T-cell (primary cell): ENCODE measurements around the gene CELF1. TPM values are rescaled to one million over a fixed set of nuclear protein-coding genes. Genes with fewer than 3 reads are reported as not detected.

ENCODE experiments used
- ATAC-seq, 4 experiments: fragments of 200-7000 bp in 3 of 4; fragments of 150-1000 bp in 1 of 4; cut with Tn5 transposase; replicated peaks in 1 of 4; 1 replicate in 3 of 4; 2 replicates in 1 of 4; pipeline ENCODE4 v1.10.0; 2021; ENCODE audit warnings: moderate library complexity in 3 of 4, mild to moderate bottlenecking in 2 of 4, moderate number of reproducible peaks in 1 of 4
- CTCF ChIA-PET, 2 donors: fragments of 300-600 bp; sonication (Branson Sonifier 250); formaldehyde crosslinking; loops; one replicate each; lab custom pipeline; 2022; ENCODE audit warnings: antibody characterized with exemption in 2 of 2; lab: Charles Lee
- POLR2A ChIA-PET, 2 donors: fragments of 300-600 bp; sonication (Branson Sonifier 250); formaldehyde crosslinking; loops; one replicate each; lab custom pipeline; 2022; ENCODE audit warnings: antibody characterized with exemption in 2 of 2; lab: Charles Lee
- DNase-seq, 35 experiments: peaks; one replicate each; pipeline versions ENCODE4 v3.0.0 to v3.0.0-alpha.2; 2013 to 2023
- H3K27ac ChIP-seq: one replicate; pipeline ENCODE4 v1.5.1; 2013; ENCODE audit warnings: low read length
- H3K27me3 ChIP-seq, 2 experiments: replicated peaks in 1 of 2; 1 replicate in 1 of 2; 2 replicates in 1 of 2; pipeline versions ENCODE4 v1.6.1 to v1.7.0; 2013; ENCODE audit warnings: low read length in 1 of 2, mixed read lengths in 1 of 2; ENCODE audit not compliant: control insufficient read depth in 2 of 2, insufficient read depth in 2 of 2; ENCODE audit errors: extremely low read depth in 1 of 2
- H3K36me3 ChIP-seq, 2 donors: 1 replicate in 1 of 2; 2 replicates in 1 of 2; pipeline versions ENCODE4 v1.6.1 to v1.7.0; 2013; ENCODE audit warnings: low read length in 1 of 2; ENCODE audit not compliant: control insufficient read depth in 2 of 2, insufficient read depth in 1 of 2; ENCODE audit errors: extremely low read depth in 1 of 2
- H3K4me1 ChIP-seq, 2 experiments: 1 replicate in 1 of 2; 2 replicates in 1 of 2; pipeline versions ENCODE4 v1.6.1 to v1.7.0; 2013; ENCODE audit warnings: low read length in 2 of 2, mixed read lengths in 1 of 2; ENCODE audit not compliant: insufficient read depth in 2 of 2, control insufficient read depth in 1 of 2; ENCODE audit errors: extremely low read depth in 1 of 2
- H3K4me3 ChIP-seq, 2 donors: 1 replicate in 1 of 2; 2 replicates in 1 of 2; pipeline versions ENCODE4 v1.5.1 to v1.7.0; 2013; ENCODE audit warnings: mild to moderate bottlenecking in 2 of 2, low read length in 1 of 2, moderate library complexity in 1 of 2; ENCODE audit not compliant: control insufficient read depth in 1 of 2; ENCODE audit errors: extremely low read depth in 1 of 2
- H3K9me3 ChIP-seq: 2 replicates; pipeline ENCODE4 v1.7.0; 2013
- H3K27ac Mint-ChIP-seq, 2 donors: one replicate each; pipeline ENCODE4 v1.8.0; 2020 to 2021; ENCODE audit warnings: mild to moderate bottlenecking in 2 of 2, mixed read lengths in 2 of 2
- H3K27me3 Mint-ChIP-seq, 2 donors: one replicate each; pipeline ENCODE4 v1.8.0; 2021 to 2022; ENCODE audit warnings: mixed read lengths in 2 of 2
- H3K36me3 Mint-ChIP-seq: one replicate; pipeline ENCODE4 v1.8.0; 2021; ENCODE audit warnings: mixed read lengths
- H3K4me1 Mint-ChIP-seq, 3 donors: one replicate each; pipeline ENCODE4 v1.8.0; 2020 to 2022; ENCODE audit warnings: mixed read lengths in 3 of 3, mild to moderate bottlenecking in 1 of 3
- H3K4me3 Mint-ChIP-seq, 3 donors: one replicate each; pipeline ENCODE4 v1.8.0; 2020 to 2022; ENCODE audit warnings: mild to moderate bottlenecking in 3 of 3, mixed read lengths in 3 of 3, moderate library complexity in 3 of 3
- H3K9me3 Mint-ChIP-seq, 3 donors: one replicate each; pipeline ENCODE4 v1.8.0; 2020 to 2022; ENCODE audit warnings: mixed read lengths in 3 of 3
- WGBS: methylation state at CpG from one replicate; pipeline ENCODE4 v1.1.5; 2013; ENCODE audit warnings: missing lambda C conversion rate; ENCODE audit not compliant: insufficient coverage; 5-methylcytosine and 5-hydroxymethylcytosine counted together
- total RNA-seq, 35 experiments: library from RNA in 6 of 35; stranded (reverse) in 6 of 35; fragments of 120-200 nt in 1 of 35; gene quantifications; one replicate each; pipeline versions ENCODE4 v1.2.1 to v1.2.4 and lab custom pipeline; 2013 to 2026

The CELF1 gene
- total RNA-seq, 5 donors from 2014 or later (not counting 1 experiment from before 2014, with no cell fraction given) = 109 to 124 (median 123) TPM

GRCh38 chr11:47503227-47503626 lies 49.7 kb downstream of the CELF1 start:
- H3K9me3 ChIP-seq = no peaks in the 10 kb centered on the region
- Mint-ChIP-seq H3K4me3 (no peak overlapping the region), H3K9me3 (no peaks in the 10 kb centered on the region), H3K36me3 (peaks cover 16% of the 10 kb centered on the region), H3K27me3 (no peaks in the 10 kb centered on the region), H3K4me1 (peaks cover 75 to 81% (median 75%) of the 10 kb centered on the region in 3 donors), H3K27ac (peak overlapping the region in 1 of 2 donors; percentile 50)
- H3K27ac ChIP-seq = no peak overlapping the region
- ChIA-PET POLR2A (interaction anchor here (0.5 to 0.6 kb wide), 3 partner anchors 38 to 1102 kb away, joined by 3 read pairs; no protein-coding TSS in a partner anchor), CTCF (interaction anchor here in 1 of 2 donors (0.6 kb wide), 1 partner anchor 30 kb away, joined by 3 read pairs; no protein-coding TSS in a partner anchor)
- no peaks in the 10 kb centered on the region for H3K27me3 ChIP-seq
- H3K36me3 ChIP-seq = peaks cover 9 to 16% of the 10 kb centered on the region in 2 donors
- no peak for DNase-seq
- H3K4me3 ChIP-seq = no peak overlapping the region
- peaks cover 14 to 15% of the 10 kb centered on the region in 2 experiments for H3K4me1 ChIP-seq
- ATAC-seq = no peak

DNA sequence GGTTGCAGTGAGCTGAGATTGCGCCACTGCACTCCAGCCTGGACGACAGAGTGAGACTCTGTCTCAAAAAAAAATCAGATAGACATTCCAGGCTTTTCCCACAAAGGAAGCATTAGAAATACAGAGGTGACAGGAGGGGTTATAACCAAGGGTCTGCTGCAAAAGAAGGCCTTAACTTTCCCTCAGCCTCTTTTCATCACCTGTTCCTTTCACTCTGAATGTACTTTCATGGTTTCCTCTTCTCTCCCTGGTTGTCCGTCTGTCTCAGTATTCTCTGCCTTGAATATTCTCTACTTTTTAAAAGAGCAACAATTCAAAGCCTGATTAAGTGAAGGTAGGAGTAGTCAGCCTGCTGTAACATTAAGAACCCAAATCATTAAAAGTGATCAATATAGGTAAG lies 50.2 kb downstream of the CELF1 start:
- CTCF ChIA-PET = interaction anchor here in 1 of 2 donors (0.6 kb wide), 1 partner anchor 30 kb away, joined by 3 read pairs; no protein-coding TSS in a partner anchor
- POLR2A ChIA-PET = interaction anchor here in 1 of 2 donors (0.6 kb wide), 1 partner anchor 605 kb away, joined by 3 read pairs; no protein-coding TSS in a partner anchor
- Histone ChIP-seq H3K27ac (no peak overlapping the region), H3K4me1 (peaks cover 11 to 14% of the 10 kb centered on the region in 2 experiments), H3K4me3 (no peak overlapping the region), H3K27me3 (no peaks in the 10 kb centered on the region), H3K36me3 (peaks cover 9 to 16% of the 10 kb centered on the region in 2 donors), H3K9me3 (no peaks in the 10 kb centered on the region)
- Mint-ChIP-seq H3K9me3 (no peaks in the 10 kb centered on the region), H3K27me3 (no peaks in the 10 kb centered on the region), H3K4me1 (peaks cover 75 to 80% (median 75%) of the 10 kb centered on the region in 3 donors), H3K4me3 (no peak overlapping the region), H3K27ac (peak overlapping the region in 1 of 2 donors; percentile 50), H3K36me3 (peaks cover 19% of the 10 kb centered on the region)
- no CpG with 5 or more reads among the region's 3 CpGs for WGBS
- no peak for DNase-seq
- ATAC-seq = no peak

DNA sequence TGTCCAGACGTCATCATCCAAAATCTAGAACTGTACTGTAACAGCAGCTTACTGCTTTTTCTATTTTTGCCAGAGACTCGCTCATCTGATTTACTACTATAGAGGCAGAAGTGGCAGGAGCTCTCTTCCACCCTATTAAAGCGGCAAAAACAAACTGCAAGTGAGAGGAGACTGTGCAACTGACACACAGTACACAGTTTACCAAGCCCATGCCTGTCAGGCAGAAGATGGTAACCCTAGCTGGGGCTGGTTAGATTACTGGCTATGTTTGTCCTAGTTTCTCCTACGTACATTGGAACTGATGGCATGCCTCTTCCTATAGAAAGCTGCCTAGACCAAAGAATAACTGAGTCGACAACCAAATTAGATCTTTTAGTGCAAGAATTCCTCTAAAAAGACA lies 51.8 kb downstream of the CELF1 start:
- H3K36me3 Mint-ChIP-seq = peaks cover 15% of the 10 kb centered on the region
- Histone ChIP-seq H3K27me3 (no peaks in the 10 kb centered on the region), H3K4me1 (peaks cover 2 to 14% of the 10 kb centered on the region in 2 experiments), H3K9me3 (no peaks in the 10 kb centered on the region), H3K27ac (no peak overlapping the region), H3K4me3 (no peak overlapping the region), H3K36me3 (peaks cover 9 to 29% of the 10 kb centered on the region in 2 donors)
- H3K9me3 Mint-ChIP-seq = no peaks in the 10 kb centered on the region
- POLR2A ChIA-PET = interaction anchor here in 1 of 2 donors (0.6 kb wide), 1 partner anchor 811 kb away, joined by 3 read pairs; no protein-coding TSS in a partner anchor
- no peaks in the 10 kb centered on the region for H3K27me3 Mint-ChIP-seq
- H3K4me3 Mint-ChIP-seq = no peak overlapping the region
- DNase-seq (no peak), ATAC-seq (no peak)
- WGBS = 100% methylated on average over 1 of the region's 5 CpGs
- peaks cover 62 to 65% (median 63%) of the 10 kb centered on the region in 3 donors for H3K4me1 Mint-ChIP-seq
- peak overlapping the region in 1 of 2 donors; percentile 8 for H3K27ac Mint-ChIP-seq
- CTCF ChIA-PET = interaction anchor here in 1 of 2 donors (1.0 kb wide), 1 partner anchor 10 kb away, joined by 4 read pairs; no protein-coding TSS in a partner anchor

- POLR2A ChIA-PET = interaction anchor here (0.5 to 0.7 kb wide), 4 partner anchors 13 to 38 kb away, joined by 4 to 6 read pairs (median 4); no protein-coding TSS in a partner anchor
- peaks cover 15% of the 10 kb centered on the region for H3K36me3 Mint-ChIP-seq
- CTCF ChIA-PET = interaction anchor here in 1 of 2 donors (1.0 kb wide), 1 partner anchor 9 kb away, joined by 4 read pairs; no protein-coding TSS in a partner anchor
These were observed 52.8 kb downstream of the CELF1 start for GRCh38 chr11:47500121-47500520.

GRCh38 chr11:47499614-47500013 lies 53.3 kb downstream of the CELF1 start:
- no peaks in the 10 kb centered on the region for H3K27me3 ChIP-seq
- peaks cover 2 to 10% of the 10 kb centered on the region in 2 experiments for H3K4me1 ChIP-seq
- POLR2A ChIA-PET = interaction anchor here (0.6 kb wide), 4 partner anchors 13 to 55 kb away, joined by 3 to 6 read pairs (median 4); no protein-coding TSS in a partner anchor
- peaks cover 54 to 56% (median 56%) of the 10 kb centered on the region in 3 donors for H3K4me1 Mint-ChIP-seq
- no peaks in the 10 kb centered on the region for H3K9me3 ChIP-seq
- peak overlapping the region in 1 of 2 donors; percentile 69 for H3K27ac Mint-ChIP-seq
- 100% methylated on average over 1 of the region's 3 CpGs for WGBS
- CTCF ChIA-PET = no interaction called here
- no peak for ATAC-seq
- no peaks in the 10 kb centered on the region for H3K9me3 Mint-ChIP-seq
- peaks cover 9 to 40% of the 10 kb centered on the region in 2 donors for H3K36me3 ChIP-seq
- H3K4me3 Mint-ChIP-seq = no peak overlapping the region
- no peak overlapping the region for H3K4me3 ChIP-seq
- no peak for DNase-seq
- peaks cover 15% of the 10 kb centered on the region for H3K36me3 Mint-ChIP-seq
- H3K27me3 Mint-ChIP-seq = no peaks in the 10 kb centered on the region
- no peak overlapping the region for H3K27ac ChIP-seq

More at GRCh38 chr11:47500121-47500520, 52.8 kb downstream of the CELF1 start:
- H3K36me3 ChIP-seq = peaks cover 9 to 35% of the 10 kb centered on the region in 2 donors
- Mint-ChIP-seq H3K4me3 (no peak overlapping the region), H3K9me3 (no peaks in the 10 kb centered on the region), H3K27ac (no peak overlapping the region), H3K4me1 (peaks cover 57 to 61% (median 60%) of the 10 kb centered on the region in 3 donors), H3K27me3 (no peaks in the 10 kb centered on the region)
- H3K27me3 ChIP-seq = no peaks in the 10 kb centered on the region
- H3K4me1 ChIP-seq = peaks cover 2 to 10% of the 10 kb centered on the region in 2 experiments
- no peak overlapping the region for H3K27ac ChIP-seq
- no peak overlapping the region for H3K4me3 ChIP-seq
- DNase-seq (no peak), ATAC-seq (no peak)
- H3K9me3 ChIP-seq = no peaks in the 10 kb centered on the region

DNA sequence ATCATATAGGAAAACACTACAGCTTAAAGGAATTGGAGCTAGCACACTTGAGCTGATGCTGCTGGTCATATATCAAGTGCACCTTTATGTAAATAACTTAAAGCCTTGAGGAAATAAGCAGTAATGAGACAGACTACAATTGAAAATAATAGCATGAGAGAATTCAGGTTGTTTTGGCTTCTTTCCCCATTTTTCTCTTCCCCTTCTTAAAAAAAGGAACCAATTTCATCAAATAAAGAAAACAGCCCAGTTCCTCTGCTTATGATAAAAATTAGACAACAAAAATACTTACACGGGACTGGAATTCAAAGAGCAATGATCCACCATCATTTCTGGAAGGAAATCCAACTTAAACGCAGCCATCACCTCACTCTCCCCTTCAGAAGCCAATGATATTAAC lies 53.8 kb downstream of the CELF1 start:
- H3K9me3 ChIP-seq = no peaks in the 10 kb centered on the region
- H3K4me1 ChIP-seq = peaks cover 2 to 6% of the 10 kb centered on the region in 2 experiments
- H3K27ac ChIP-seq = no peak overlapping the region
- no peak for ATAC-seq
- POLR2A ChIA-PET = interaction anchor here (0.6 kb wide), 2 partner anchors 17 to 56 kb away, joined by 3 read pairs; no protein-coding TSS in a partner anchor
- no peak for DNase-seq
- peaks cover 8 to 44% of the 10 kb centered on the region in 2 donors for H3K36me3 ChIP-seq
- peak overlapping the region in 1 of 2 donors; percentile 69 for H3K27ac Mint-ChIP-seq
- H3K9me3 Mint-ChIP-seq = no peaks in the 10 kb centered on the region
- no peaks in the 10 kb centered on the region for H3K27me3 ChIP-seq
- no peak overlapping the region for H3K4me3 Mint-ChIP-seq
- H3K36me3 Mint-ChIP-seq = peaks cover 15% of the 10 kb centered on the region
- 65% methylated on average over 2 of the region's 2 CpGs for WGBS
- CTCF ChIA-PET = interaction anchor here in 1 of 2 donors (0.5 kb wide), 1 partner anchor 39 kb away, joined by 3 read pairs; no protein-coding TSS in a partner anchor
- H3K4me3 ChIP-seq = no peak overlapping the region
- no peaks in the 10 kb centered on the region for H3K27me3 Mint-ChIP-seq
- H3K4me1 Mint-ChIP-seq = peaks cover 52 to 54% (median 53%) of the 10 kb centered on the region in 3 donors
